ENCODE data around the gene GGA3.
"Not testable (repeated sequence)": the region's sequence is repeated elsewhere in the genome, so short reads cannot be mapped to it uniquely, and the experiment has no call there.

Gene GGA3

DNA sequence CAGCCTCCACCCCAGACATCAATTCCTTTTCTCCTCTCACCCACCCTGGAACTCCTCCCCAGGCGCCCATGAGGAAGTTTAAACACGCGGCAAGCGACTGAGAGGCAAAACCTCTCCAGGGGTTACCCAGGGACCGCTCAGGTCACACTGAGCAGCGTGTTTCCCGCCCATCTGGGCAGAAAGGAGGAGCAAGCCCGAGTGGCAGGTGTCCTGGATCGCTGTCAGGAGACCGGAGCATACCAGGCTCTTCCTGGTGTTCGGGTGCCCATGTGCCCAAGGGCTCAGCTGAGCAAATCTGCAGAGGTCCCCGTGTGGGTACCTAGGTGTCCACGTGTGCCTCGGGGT lies 27.3 kb upstream of the GGA3 start:
- Mint-ChIP-seq H3K4me3 (peak overlapping the region; percentile 94), H3K36me3 (ENCODE audit: insufficient read depth) (peaks cover 13% of the 10 kb centered on the region), H3K27ac (ENCODE audit: low read depth) (peak overlapping the region; percentile 99), H3K27me3 (no peaks in the 10 kb centered on the region), H3K4me1 (peaks cover 8% of the 10 kb centered on the region), H3K9me3 (no peaks in the 10 kb centered on the region)
- DNase-seq (ENCODE audit: low spot score in 2 of 2) (peak in 1 of 2 donors; percentile 24), ATAC-seq (replicated peaks; ENCODE audit: extremely low read depth, poor library complexity, severe bottlenecking) (peak; percentile 7)

DNA sequence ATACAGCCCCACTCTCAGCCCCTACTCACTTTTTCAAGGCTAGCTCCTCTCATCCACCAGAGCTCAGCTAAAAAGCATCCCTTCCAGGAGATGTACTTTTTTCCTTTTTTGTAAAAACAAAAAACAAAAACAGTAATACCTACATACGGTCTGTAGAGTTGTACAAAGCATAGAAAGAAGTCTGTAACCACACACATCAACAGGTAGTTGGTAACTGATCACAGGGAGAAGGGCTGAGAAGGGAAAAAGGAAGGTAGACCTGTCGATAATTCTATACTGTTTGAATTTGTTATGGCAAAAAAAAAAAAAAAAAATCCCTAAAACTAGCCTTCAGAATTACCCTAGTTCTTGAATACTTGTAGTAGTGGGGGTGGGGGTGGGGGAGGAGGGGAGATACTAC lies 27.0 kb upstream of the GGA3 start:
- Mint-ChIP-seq H3K4me3 (peak overlapping the region; percentile 94), H3K36me3 (ENCODE audit: insufficient read depth) (peaks cover 13% of the 10 kb centered on the region), H3K4me1 (peaks cover 8% of the 10 kb centered on the region), H3K9me3 (no peaks in the 10 kb centered on the region), H3K27ac (ENCODE audit: low read depth) (peak overlapping the region; percentile 99), H3K27me3 (no peaks in the 10 kb centered on the region)
- DNase-seq (ENCODE audit: low spot score in 2 of 2) (no peak), ATAC-seq (replicated peaks; ENCODE audit: extremely low read depth, poor library complexity, severe bottlenecking) (no peak)

DNA sequence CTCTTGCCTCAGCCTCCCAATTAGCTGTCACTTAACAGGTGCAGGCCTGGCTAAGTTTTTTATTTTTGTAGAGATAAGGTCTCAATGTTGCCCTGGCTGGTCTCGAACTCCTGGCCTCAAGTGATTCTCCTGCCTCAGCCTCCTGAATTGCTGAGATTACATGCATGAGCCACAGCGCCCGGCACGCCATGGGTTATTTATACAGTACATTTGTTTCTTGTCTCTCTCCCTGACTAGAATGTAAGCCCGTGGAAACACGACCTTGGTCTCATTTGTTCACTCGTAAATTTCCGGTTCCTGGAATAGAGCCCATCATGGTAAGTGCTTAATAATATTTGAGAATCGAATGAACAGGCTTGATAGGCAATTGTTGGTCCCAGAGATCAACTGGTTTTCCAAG lies 25.8 kb upstream of the GGA3 start:
- H3K4me3 Mint-ChIP-seq: no peak overlapping the region
- H3K36me3 Mint-ChIP-seq (ENCODE audit: insufficient read depth): peaks cover 14% of the 10 kb centered on the region
- no peak overlapping the region for H3K27ac Mint-ChIP-seq (ENCODE audit: low read depth)
- DNase-seq (ENCODE audit: low spot score in 2 of 2) (no peak), ATAC-seq (replicated peaks; ENCODE audit: extremely low read depth, poor library complexity, severe bottlenecking) (no peak)
- no peaks in the 10 kb centered on the region for H3K9me3 Mint-ChIP-seq
- no peaks in the 10 kb centered on the region for H3K27me3 Mint-ChIP-seq
- peaks cover 8% of the 10 kb centered on the region for H3K4me1 Mint-ChIP-seq

DNA sequence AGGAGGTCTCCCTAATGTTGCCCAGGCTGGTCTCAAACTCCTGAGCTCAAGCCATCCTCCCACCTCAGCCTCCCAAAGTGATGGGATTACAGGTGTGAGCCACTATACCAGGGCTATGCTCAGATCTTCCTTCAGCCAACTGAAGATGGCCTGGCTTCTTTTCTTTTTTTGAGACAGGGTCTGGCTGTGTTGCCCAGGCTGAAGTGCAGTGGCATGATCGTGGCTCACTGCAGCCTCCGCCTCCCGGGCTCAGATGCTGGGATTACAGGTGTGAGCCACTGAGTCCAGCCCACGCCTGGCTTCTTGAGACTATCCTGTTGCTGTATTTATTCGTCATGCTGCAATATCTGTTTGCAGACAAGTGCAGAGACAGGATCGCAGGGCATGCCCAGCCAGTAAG lies 23.7 kb upstream of the GGA3 start:
- Mint-ChIP-seq H3K4me3 (no peak overlapping the region), H3K4me1 (peaks cover 8% of the 10 kb centered on the region), H3K36me3 (ENCODE audit: insufficient read depth) (peaks cover 21% of the 10 kb centered on the region), H3K27ac (ENCODE audit: low read depth) (no peak overlapping the region), H3K9me3 (no peaks in the 10 kb centered on the region), H3K27me3 (no peaks in the 10 kb centered on the region)
- no peak for DNase-seq (ENCODE audit: low spot score in 2 of 2)
- ATAC-seq (replicated peaks; ENCODE audit: extremely low read depth, poor library complexity, severe bottlenecking): no peak

DNA sequence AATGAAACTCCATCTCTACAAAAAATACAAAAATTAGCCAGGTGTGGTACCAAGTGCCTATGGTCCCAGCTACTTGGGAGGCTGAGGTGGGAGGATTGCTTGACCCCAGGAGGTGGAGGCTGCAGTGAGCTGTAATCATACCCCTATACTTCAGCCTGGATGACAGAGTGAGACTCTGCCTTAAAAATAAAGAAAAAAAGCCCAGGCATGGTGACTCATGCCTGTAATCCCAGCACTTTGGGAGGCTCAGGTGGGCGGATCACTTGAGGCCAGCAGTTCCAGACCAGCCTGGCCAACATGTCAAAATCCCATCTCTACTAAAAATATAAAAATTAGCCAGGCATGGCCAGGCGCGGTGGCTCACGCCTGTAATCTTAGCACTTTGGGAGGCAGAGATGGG lies 18.8 kb upstream of the GGA3 start:
- not testable (repeated sequence) for H3K4me1 Mint-ChIP-seq, H3K27me3 Mint-ChIP-seq, H3K4me3 Mint-ChIP-seq

DNA sequence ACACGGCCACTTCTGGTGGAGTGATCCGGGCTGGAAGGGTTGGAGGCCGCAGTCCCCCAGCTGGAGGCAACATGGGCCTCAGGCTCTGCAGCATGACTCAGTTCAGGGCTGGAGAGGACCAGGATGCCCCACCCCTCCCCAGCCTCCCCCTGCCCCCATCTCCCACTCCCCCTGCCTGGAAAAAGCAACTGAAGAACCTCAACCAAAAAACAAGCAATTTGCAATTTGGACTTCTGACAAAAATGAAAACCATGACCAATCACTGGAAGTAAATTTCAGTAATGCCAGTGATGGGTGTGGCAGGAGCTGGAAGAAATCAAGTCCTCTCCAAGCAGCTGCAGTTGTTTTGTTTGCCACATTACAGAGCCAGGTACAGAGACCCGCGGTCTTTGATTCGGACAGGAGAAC lies 16.3 kb upstream of the GGA3 start:
- Mint-ChIP-seq H3K27ac (ENCODE audit: low read depth) (no peak overlapping the region), H3K9me3 (no peaks in the 10 kb centered on the region), H3K4me1 (peaks cover 5% of the 10 kb centered on the region), H3K36me3 (ENCODE audit: insufficient read depth) (peaks cover 11% of the 10 kb centered on the region), H3K27me3 (no peaks in the 10 kb centered on the region), H3K4me3 (no peak overlapping the region)
- ATAC-seq (replicated peaks; ENCODE audit: extremely low read depth, poor library complexity, severe bottlenecking): no peak
- DNase-seq (ENCODE audit: low spot score in 2 of 2): no peak

More for the DNA sequence above, 18.8 kb upstream of the GGA3 start:
- H3K27ac Mint-ChIP-seq (ENCODE audit: low read depth); ATAC-seq (replicated peaks; ENCODE audit: extremely low read depth, poor library complexity, severe bottlenecking); H3K9me3 Mint-ChIP-seq; DNase-seq (ENCODE audit: low spot score in 2 of 2): not testable (repeated sequence)
- peaks cover 13% of the 10 kb centered on the region for H3K36me3 Mint-ChIP-seq (ENCODE audit: insufficient read depth)

DNA sequence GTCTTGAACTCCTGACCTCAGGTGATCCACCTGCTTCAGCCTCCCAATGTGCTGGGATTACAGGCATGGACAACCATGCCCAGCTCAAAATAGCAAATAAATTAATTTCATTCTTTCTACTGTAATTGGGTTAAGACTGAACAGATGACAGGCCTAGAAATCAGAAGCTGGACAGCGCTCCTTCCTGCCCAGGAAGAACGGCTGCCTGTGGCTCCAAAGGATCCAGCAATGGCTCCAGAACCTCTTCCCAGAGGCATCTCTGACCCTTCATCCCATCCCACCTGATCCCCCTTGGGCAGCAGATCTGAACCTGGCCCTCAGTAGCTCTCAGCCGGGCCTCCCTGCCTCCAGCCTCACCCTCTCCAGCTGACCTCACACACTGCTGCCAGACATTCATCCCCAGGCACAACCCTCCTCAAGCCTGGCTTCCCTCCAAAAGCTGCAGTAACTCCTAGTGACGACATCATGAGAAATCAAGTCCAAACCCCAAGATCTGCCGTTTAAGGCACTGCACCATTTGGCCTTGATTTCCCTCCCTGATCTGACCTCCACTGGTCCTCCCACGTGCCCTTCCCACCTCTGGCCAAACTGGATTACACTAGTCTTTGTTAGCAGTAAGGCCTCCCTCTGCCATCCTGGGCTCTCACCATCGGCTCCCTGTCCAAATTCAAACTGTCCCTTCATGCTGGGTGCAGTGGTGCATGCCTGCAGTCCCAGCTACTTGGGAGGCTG lies 12.7 kb upstream of the GGA3 start:
- H3K4me1 Mint-ChIP-seq: peaks cover 17% of the 10 kb centered on the region
- peak overlapping the region; percentile 42 for H3K4me3 Mint-ChIP-seq
- no peak for DNase-seq (ENCODE audit: low spot score in 2 of 2)
- ATAC-seq (replicated peaks; ENCODE audit: extremely low read depth, poor library complexity, severe bottlenecking): no peak
- H3K27me3 Mint-ChIP-seq: no peaks in the 10 kb centered on the region
- peaks cover 1% of the 10 kb centered on the region for H3K36me3 Mint-ChIP-seq (ENCODE audit: insufficient read depth)
- peak overlapping the region; percentile 50 for H3K27ac Mint-ChIP-seq (ENCODE audit: low read depth)
- H3K9me3 Mint-ChIP-seq: no peaks in the 10 kb centered on the region

DNA sequence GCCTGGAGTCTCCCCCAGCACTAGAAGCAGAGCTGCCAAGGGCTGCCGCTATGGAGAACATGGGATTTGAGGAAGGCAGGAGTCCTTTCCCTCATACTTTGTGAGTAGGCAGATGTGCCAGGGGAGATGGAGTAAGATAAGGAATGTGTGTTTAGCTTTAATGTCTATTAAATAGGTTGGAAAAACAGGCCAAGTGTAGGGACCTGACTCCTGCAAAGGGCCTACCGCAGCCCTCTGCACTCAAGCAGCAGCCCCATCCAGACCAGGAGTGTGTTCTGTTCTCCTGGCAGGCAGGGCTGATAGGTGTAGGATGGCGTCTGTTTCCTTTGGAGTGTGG lies 11.4 kb upstream of the GGA3 start:
- peak overlapping the region; percentile 79 for H3K4me3 Mint-ChIP-seq
- H3K27me3 Mint-ChIP-seq: no peaks in the 10 kb centered on the region
- no peak overlapping the region for H3K27ac Mint-ChIP-seq (ENCODE audit: low read depth)
- ATAC-seq (replicated peaks; ENCODE audit: extremely low read depth, poor library complexity, severe bottlenecking) (no peak), DNase-seq (ENCODE audit: low spot score in 2 of 2) (no peak)
- H3K9me3 Mint-ChIP-seq: no peaks in the 10 kb centered on the region
- H3K4me1 Mint-ChIP-seq: peaks cover 22% of the 10 kb centered on the region
- H3K36me3 Mint-ChIP-seq (ENCODE audit: insufficient read depth): no peaks in the 10 kb centered on the region

DNA sequence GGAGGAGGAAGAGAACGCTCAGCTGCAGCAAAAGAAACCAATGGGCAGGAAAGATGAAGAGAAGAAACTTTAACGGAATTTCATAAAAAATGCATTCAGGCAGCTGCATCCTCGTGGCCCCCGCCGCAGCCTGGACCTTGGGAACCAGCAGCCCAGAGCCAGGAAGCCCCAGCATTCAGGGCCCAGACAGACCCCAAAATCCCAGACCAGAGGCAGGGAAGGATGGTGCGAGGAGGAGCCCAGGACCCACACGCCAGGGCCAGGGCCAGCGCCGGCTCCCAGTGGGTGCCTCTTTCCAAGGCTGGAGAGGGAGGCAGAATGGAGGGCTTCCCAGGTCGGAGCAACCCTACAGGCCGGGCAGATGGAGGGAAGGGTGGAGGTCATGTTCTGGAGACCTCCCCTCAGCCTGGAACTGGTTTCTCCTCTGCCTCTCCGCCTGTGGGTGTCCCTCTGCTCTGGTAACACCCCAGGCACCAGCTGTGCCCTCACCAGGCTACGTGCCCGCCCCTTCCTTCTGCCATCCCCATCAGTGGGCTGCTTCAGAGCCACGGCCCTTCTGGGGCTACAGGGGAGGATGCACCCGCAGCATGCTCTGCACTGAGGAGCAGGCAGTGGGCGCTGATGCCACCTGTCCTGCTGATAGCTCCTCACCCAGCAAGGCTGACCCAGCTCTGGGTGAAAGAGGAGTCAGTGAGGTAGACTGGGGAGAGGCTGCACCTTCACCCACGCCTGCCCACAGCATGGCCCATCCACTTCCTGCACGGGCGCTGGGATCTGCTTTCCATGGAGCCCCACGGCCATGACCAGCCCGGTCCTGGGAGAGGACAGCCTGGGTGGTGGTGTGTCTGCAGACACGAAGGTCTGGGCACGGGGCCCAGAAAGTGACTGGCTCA lies 10.8 kb upstream of the GGA3 start:
- no peaks in the 10 kb centered on the region for H3K27me3 Mint-ChIP-seq
- no peaks in the 10 kb centered on the region for H3K9me3 Mint-ChIP-seq
- H3K4me3 Mint-ChIP-seq: peak overlapping the region; percentile 79
- ATAC-seq (replicated peaks; ENCODE audit: extremely low read depth, poor library complexity, severe bottlenecking): no peak
- H3K36me3 Mint-ChIP-seq (ENCODE audit: insufficient read depth): no peaks in the 10 kb centered on the region
- DNase-seq (ENCODE audit: low spot score in 2 of 2): no peak
- peak overlapping the region; percentile 35 for H3K27ac Mint-ChIP-seq (ENCODE audit: low read depth)
- peaks cover 22% of the 10 kb centered on the region for H3K4me1 Mint-ChIP-seq

DNA sequence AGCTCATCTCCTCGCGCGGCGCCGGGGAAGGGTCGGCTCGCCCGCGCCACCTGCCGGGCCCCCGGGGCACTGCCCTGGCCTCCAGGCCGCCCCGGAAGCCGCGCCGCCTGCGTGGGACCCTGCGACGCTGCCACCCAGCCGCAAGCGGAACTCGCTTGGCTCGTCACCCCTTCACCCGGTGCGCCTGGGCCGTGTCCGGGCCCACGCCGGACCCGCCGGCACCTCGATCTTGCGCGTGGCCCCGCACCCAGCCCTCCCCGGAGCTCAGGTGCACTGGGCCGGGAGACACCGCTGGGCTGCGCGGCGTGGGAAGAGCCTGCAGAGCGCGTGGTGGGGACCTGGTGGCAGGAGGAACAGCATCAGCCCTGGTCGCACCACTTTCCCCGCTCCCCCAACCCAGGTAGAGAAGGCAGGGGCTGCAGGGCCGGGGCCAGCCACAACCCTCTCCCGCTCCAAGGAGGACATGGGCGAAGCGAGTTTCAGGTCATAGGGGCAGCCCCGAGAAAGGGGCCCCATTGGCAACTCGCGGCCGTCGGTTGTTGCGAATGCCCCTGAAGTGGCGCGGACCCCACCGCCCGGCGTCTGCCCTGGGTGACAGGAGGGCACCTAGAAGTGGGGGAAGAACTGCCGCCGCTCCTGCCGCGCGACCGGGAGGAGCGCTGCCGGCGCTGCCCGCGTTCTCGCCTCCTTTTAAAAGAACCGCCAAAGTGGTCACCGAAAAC lies 10.0 kb upstream of the GGA3 start:
- Mint-ChIP-seq H3K4me3 (peak overlapping the region; percentile 79), H3K36me3 (ENCODE audit: insufficient read depth) (peaks cover under 1% of the 10 kb centered on the region), H3K9me3 (no peaks in the 10 kb centered on the region), H3K27ac (ENCODE audit: low read depth) (peak overlapping the region; percentile 35), H3K4me1 (peaks cover 22% of the 10 kb centered on the region), H3K27me3 (no peaks in the 10 kb centered on the region)
- peak; percentile 85 for ATAC-seq (replicated peaks; ENCODE audit: extremely low read depth, poor library complexity, severe bottlenecking)
- DNase-seq (ENCODE audit: low spot score in 2 of 2): peak; percentile 81 to 88

DNA sequence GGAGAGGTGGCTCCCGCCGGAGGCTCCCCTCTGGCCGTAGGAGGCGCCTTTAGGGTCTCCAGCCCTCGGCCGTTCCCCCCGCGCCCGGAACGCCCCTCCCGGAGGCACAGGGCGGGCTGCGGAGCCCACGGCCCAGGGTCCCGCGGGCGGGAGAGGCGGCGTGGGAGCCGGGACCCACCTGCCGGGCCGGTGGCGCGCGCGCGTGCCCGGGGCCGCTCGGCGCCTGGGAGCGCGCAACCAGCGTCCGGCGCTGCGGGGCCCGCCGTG lies 9.5 kb upstream of the GGA3 start, which contains the start of gene MIF4GD:
Gene MIF4GD, minus strand, starts transcription at position 266 of the 267 bp plus-strand sequence. CDS start 1,036 bp downstream, outside the sequence.
- ATAC-seq (replicated peaks; ENCODE audit: extremely low read depth, poor library complexity, severe bottlenecking): no peak
- Mint-ChIP-seq H3K4me1 (peaks cover 22% of the 10 kb centered on the region), H3K27me3 (no peaks in the 10 kb centered on the region)

DNA sequence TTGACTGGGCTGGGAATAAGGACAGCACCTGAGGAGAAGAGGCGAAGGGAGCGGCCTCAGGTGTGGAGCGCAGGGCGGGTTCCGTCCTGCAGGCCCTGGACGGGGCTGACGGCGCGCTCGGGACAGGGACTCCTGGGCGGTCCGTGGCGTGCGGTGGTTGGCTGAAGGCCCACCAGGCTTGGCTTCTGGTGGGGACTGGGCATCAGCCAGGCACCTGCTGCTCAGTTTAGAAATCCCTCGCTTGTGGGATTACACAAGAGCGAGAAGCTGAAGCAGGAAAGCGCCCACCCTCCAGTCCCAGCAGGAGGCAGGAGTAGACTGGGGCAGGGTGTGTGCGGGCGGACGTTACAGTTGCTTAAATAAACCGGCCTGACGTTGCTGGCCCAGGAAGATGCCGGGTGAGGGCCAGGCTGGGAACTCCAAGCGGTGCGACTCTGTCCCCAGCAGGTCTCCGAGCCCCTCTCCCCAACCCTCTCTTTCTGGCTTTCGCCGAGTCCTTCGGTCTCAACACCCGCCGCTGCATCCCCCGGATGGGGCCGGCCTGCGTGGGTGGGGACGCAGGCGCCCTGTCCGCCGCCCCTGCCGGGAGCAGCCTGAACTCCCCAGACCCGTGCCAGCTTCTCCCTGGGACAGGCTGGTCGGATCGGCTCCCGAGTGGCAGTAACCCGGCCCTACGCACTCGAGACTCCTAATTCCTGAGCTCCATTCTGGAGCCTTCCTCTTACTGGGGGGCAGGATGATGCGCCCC lies 9.0 kb upstream of the GGA3 start:
- Mint-ChIP-seq H3K9me3 (no peaks in the 10 kb centered on the region), H3K4me1 (peaks cover 22% of the 10 kb centered on the region), H3K27ac (ENCODE audit: low read depth) (peak overlapping the region; percentile 35), H3K27me3 (no peaks in the 10 kb centered on the region), H3K4me3 (peak overlapping the region; percentile 85), H3K36me3 (ENCODE audit: insufficient read depth) (peaks cover 3% of the 10 kb centered on the region)
- DNase-seq (ENCODE audit: low spot score in 2 of 2): peak; percentile 27 to 31
- peak; percentile 38 for ATAC-seq (replicated peaks; ENCODE audit: extremely low read depth, poor library complexity, severe bottlenecking)

More for the DNA sequence above, 9.5 kb upstream of the GGA3 start, which contains the start of gene MIF4GD:
- H3K27ac Mint-ChIP-seq (ENCODE audit: low read depth): peak within 1 kb of the TSS; percentile 35
- H3K36me3 Mint-ChIP-seq (ENCODE audit: insufficient read depth): peaks cover 1% of the 10 kb centered on the region
- no peaks in the 10 kb centered on the region for H3K9me3 Mint-ChIP-seq
- H3K4me3 Mint-ChIP-seq: peak within 1 kb of the TSS; percentile 85
- DNase-seq (ENCODE audit: low spot score in 2 of 2): no peak

All from central memory CD8-positive, alpha-beta T cell (primary cell).